ENCODE data around the gene BNC2. TPM values are rescaled to one million over a fixed set of nuclear protein-coding genes. Genes with fewer than 3 reads are reported as not detected.

BNC2 gene
- total RNA-seq, 1 experiment from 2014 or later: 43.6 TPM

- H3K27ac Mint-ChIP-seq: no peak overlapping the region
Measured at GRCh38 chr9:16386007-16386826, 484.3 kb downstream of the BNC2 start.

More at GRCh38 chr9:16386007-16386826, 484.3 kb downstream of the BNC2 start:
- H3K4me2 ChIP-seq (ENCODE audit: insufficient read depth, insufficient read length, low read length): no peak overlapping the region
- H3K4me1 ChIP-seq (ENCODE audit: insufficient read depth, low read length): no peaks in the 10 kb centered on the region
- H2BK15ac ChIP-seq (ENCODE audit: low read depth, low read length): no peak overlapping the region
- no peak overlapping the region for H2BK20ac ChIP-seq (ENCODE audit: low read depth, low read length, poor library complexity, severe bottlenecking)
- H2BK120ac ChIP-seq (ENCODE audit: low read depth, low read length, poor library complexity, severe bottlenecking): no peak overlapping the region
- H3T11ph ChIP-seq (ENCODE audit: low read length): no peak overlapping the region
- Mint-ChIP-seq H3K4me1 (0 out of 4 replicates have a peak, but pooled peaks cover 0 to 4% of the 10 kb centered on the region in 2 experiments), H3K9me3 (peaks cover 6% of the 10 kb centered on the region in 2 experiments; a peak in 4 of 5 replicates), H3K27me3 (ENCODE audit: low read depth) (no peaks in the 10 kb centered on the region), H3K36me3 (ENCODE audit: insufficient read depth in 1 of 3, low read depth in 3 of 3) (peaks cover 0 to 9% (median 7%) of the 10 kb centered on the region in 3 experiments; a peak in 3 of 7 replicates), H3K4me3 (no peak overlapping the region)
- H2AFZ ChIP-seq (ENCODE audit: low read length): no peak overlapping the region
- H4K20me1 ChIP-seq (ENCODE audit: control insufficient read depth, insufficient read depth, insufficient read length): no peaks in the 10 kb centered on the region
- no peak overlapping the region for H3K56ac ChIP-seq (ENCODE audit: insufficient read length, low read depth, low read length)
- H3K18ac ChIP-seq (ENCODE audit: insufficient read length, low read depth, low read length): no peak overlapping the region
- no peaks in the 10 kb centered on the region for H3K27me3 ChIP-seq (ENCODE audit: insufficient read depth, low read length)
- no peaks in the 10 kb centered on the region for H3K79me1 ChIP-seq (ENCODE audit: insufficient read depth, low read depth, low read length, poor library complexity, severe bottlenecking)
- no peak overlapping the region for H2AK5ac ChIP-seq (ENCODE audit: insufficient read length, low read length)
- no peak overlapping the region for H3K9ac ChIP-seq (ENCODE audit: extremely low read depth, insufficient read length, low read length)
- no peak overlapping the region for H4K91ac ChIP-seq (ENCODE audit: insufficient read length, low read depth, low read length)
- no peak overlapping the region for H3K14ac ChIP-seq (ENCODE audit: insufficient read depth, low read length)
- H3K23ac ChIP-seq (ENCODE audit: insufficient read length, low read depth, low read length): no peak overlapping the region
- TF ChIP-seq, protein P1, sequence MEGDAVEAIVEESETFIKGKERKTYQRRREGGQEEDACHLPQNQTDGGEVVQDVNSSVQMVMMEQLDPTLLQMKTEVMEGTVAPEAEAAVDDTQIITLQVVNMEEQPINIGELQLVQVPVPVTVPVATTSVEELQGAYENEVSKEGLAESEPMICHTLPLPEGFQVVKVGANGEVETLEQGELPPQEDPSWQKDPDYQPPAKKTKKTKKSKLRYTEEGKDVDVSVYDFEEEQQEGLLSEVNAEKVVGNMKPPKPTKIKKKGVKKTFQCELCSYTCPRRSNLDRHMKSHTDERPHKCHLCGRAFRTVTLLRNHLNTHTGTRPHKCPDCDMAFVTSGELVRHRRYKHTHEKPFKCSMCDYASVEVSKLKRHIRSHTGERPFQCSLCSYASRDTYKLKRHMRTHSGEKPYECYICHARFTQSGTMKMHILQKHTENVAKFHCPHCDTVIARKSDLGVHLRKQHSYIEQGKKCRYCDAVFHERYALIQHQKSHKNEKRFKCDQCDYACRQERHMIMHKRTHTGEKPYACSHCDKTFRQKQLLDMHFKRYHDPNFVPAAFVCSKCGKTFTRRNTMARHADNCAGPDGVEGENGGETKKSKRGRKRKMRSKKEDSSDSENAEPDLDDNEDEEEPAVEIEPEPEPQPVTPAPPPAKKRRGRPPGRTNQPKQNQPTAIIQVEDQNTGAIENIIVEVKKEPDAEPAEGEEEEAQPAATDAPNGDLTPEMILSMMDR (conservative IDR thresholded peaks at IDR 0.05): no peak
- no peak overlapping the region for H3K27ac ChIP-seq (ENCODE audit: insufficient read length, low read depth, low read length)
- no peak overlapping the region for H3K4ac ChIP-seq (ENCODE audit: low read depth, low read length)
- H4K5ac ChIP-seq (ENCODE audit: insufficient read length, low read depth, low read length): no peak overlapping the region
- no peak for DNase-seq
- no CpG with 5 or more reads among the region's 6 CpGs for WGBS (ENCODE audit: extremely low coverage, insufficient read length, low lambda C conversion rate)
- no peak overlapping the region for H4K8ac ChIP-seq (replicated peaks; ENCODE audit: insufficient read length, low read depth, low read length)
- H3K23me2 ChIP-seq (ENCODE audit: insufficient read length, low read depth, low read length, poor library complexity, severe bottlenecking): no peaks in the 10 kb centered on the region
- H2BK5ac ChIP-seq (ENCODE audit: insufficient read length, low read length): no peak overlapping the region
- no peaks in the 10 kb centered on the region for H3K79me2 ChIP-seq (ENCODE audit: insufficient read depth, low read length)
- no peaks in the 10 kb centered on the region for H3K9me3 ChIP-seq (ENCODE audit: control insufficient read depth, low read depth, low read length)
- no peak overlapping the region for H2BK12ac ChIP-seq (ENCODE audit: insufficient read length, low read depth, low read length)

Data from H9 (cell line).